Activated CD4-positive, alpha-beta memory T cell treated with anti-CD3 and anti-CD28 coated beads, Interleukin-2, amount 10 ng/mL, durations not matched to agents 7 days and 5 days (primary cell): Measurements from ENCODE around the gene UPK3A. TPM values are rescaled to one million over a fixed set of nuclear protein-coding genes. Genes with fewer than 3 reads are reported as not detected.
A peak's percentile ranks its signal among the peaks of the same experiment; 100 is the strongest.
"Not testable (repeated sequence)": the region's sequence is repeated elsewhere in the genome, so short reads cannot be mapped to it uniquely, and the experiment has no call there.

Experiments used
- CTCF ChIA-PET: fragments of 350-600 bp; sonication (Branson Sonifier 250); formaldehyde crosslinking; loops from one replicate; lab custom pipeline; 2021; ENCODE audit warnings: antibody characterized with exemption, inconsistent platforms; lab: Charles Lee
- POLR2A ChIA-PET: fragments of 350-600 bp; sonication (Branson Sonifier 250); formaldehyde crosslinking; loops from one replicate; lab custom pipeline; 2021; ENCODE audit warnings: antibody characterized with exemption; lab: Charles Lee
- DNase-seq: peaks from one replicate; pipeline ENCODE4 v3.0.0-alpha.2; 2020
- H3K27ac Mint-ChIP-seq: one replicate; pipeline ENCODE4 v1.8.0; 2021; ENCODE audit warnings: mild to moderate bottlenecking, mixed read lengths
- H3K27me3 Mint-ChIP-seq: one replicate; pipeline ENCODE4 v1.8.0; 2021; ENCODE audit warnings: mixed read lengths
- H3K36me3 Mint-ChIP-seq: one replicate; pipeline ENCODE4 v1.8.0; 2021; ENCODE audit warnings: low read depth, mixed read lengths
- H3K4me1 Mint-ChIP-seq: one replicate; pipeline ENCODE4 v1.8.0; 2021; ENCODE audit warnings: mixed read lengths
- H3K4me3 Mint-ChIP-seq: one replicate; pipeline ENCODE4 v1.8.0; 2021; ENCODE audit warnings: mild to moderate bottlenecking, mixed read lengths
- H3K9me3 Mint-ChIP-seq: one replicate; pipeline ENCODE4 v1.8.0; 2021; ENCODE audit warnings: mixed read lengths
- total RNA-seq, 2 experiments: library from RNA; stranded (reverse); gene quantifications; one replicate each; pipeline ENCODE4 v1.2.3, GENCODE V29; 2021

Gene UPK3A
- total RNA-seq, 2 experiments from 2014 or later, result not detected

DNA sequence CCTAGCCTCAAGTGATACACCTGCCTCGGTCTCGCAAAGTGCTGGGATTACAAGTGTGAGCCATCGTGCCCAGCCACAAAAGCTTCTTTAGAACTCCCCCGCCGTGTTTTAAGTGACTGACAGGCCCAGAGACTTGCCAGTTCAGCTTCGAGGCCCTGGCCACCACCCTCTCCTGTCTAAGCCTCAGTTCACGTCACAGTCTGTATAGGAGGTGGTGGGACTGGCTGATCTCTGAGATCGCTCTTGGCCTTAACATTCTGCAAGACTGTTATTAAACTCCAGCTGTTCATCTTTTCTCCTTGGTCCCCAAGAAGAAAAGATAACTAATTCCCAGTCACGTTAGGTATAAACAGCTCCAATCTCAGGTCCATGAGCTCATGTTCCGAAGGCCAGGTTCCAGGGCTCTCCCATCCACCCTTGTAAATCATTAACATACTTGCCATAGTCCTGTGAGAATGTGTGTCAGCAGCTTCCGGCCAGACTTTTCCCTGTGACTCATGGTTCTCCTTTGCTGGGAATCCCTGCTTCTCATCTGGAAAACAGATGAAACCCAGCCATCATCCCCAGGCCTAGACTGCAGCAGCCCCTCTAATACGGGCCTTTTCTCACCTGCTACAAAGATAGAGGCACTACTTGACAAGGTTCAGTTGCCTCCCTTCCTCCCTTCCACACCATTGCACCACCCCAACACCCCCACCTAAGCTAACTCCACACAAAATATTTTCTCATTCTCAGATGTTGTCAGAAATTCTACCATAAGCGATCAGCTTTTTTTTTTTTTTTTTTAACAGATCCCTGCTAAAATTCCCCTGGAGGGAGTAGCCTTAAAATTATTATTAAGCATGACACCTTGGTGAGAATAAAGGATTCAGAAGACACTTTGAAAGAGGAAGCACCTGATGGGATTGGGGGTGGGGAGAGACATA lies 38.4 kb upstream of the UPK3A start:
- CTCF ChIA-PET, result interaction anchor here (0.6 to 0.8 kb wide), 2 partner anchors 35 to 191 kb away, joined by 3 read pairs; no protein-coding TSS in a partner anchor
- Mint-ChIP-seq H3K27ac (peak overlapping the region; percentile 88), H3K4me3 (no peak overlapping the region), H3K27me3 (no peaks in the 10 kb centered on the region), H3K36me3 (no peaks in the 10 kb centered on the region), H3K9me3 (no peaks in the 10 kb centered on the region), H3K4me1 (peaks cover 51% of the 10 kb centered on the region)
- POLR2A ChIA-PET, result interaction anchor here (0.7 to 1.3 kb wide), 2 partner anchors 20 to 60 kb away, joined by 3 to 5 read pairs; no protein-coding TSS in a partner anchor
- DNase-seq, result no peak

DNA sequence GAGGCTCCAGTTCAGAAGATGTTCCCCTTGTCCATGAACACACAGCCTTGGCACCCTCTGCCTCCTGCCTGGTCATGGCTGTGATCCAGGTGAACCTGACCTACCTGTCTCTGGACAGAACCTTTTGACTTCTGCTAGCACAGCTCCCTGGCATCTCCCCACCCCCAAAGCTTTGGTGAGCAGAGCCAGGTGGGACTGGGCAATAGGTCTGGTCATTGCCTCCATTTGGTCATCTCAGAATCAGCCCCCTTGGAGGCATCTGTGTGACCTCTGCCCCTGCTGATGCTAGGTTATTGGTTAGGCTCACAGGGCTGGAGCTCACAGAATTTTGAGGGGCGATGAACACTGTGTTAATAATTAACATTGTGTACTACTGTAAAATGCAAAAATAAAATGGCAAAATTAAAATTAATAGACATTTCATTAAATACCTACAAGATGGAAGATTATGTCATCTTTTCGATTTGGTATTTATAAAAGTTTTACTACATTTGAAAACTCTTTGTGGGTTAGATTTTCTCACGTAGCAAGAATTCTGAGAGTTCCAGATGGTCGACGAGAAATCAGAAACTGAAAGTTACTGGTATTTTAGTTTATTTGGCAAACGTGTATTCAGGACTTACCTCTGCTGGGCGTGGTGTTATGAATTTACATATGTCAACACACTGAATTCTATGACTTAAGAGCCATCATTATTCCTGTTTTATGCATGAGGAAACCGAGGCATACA lies 35.8 kb upstream of the UPK3A start:
- ChIA-PET CTCF (interaction anchor here (0.7 kb wide), 2 partner anchors 242 to 436 kb away, joined by 3 to 5 read pairs; no protein-coding TSS in a partner anchor), POLR2A (interaction anchor here (0.9 kb wide), 1 partner anchor 85 kb away, joined by 3 read pairs; the partner anchor contains the start of gene NUP50)
- no peaks in the 10 kb centered on the region for H3K9me3 Mint-ChIP-seq
- H3K4me1 Mint-ChIP-seq, result peaks cover 53% of the 10 kb centered on the region
- H3K27ac Mint-ChIP-seq, result no peak overlapping the region
- DNase-seq, result no peak
- no peaks in the 10 kb centered on the region for H3K27me3 Mint-ChIP-seq
- H3K4me3 Mint-ChIP-seq, result no peak overlapping the region
- H3K36me3 Mint-ChIP-seq, result no peaks in the 10 kb centered on the region

DNA sequence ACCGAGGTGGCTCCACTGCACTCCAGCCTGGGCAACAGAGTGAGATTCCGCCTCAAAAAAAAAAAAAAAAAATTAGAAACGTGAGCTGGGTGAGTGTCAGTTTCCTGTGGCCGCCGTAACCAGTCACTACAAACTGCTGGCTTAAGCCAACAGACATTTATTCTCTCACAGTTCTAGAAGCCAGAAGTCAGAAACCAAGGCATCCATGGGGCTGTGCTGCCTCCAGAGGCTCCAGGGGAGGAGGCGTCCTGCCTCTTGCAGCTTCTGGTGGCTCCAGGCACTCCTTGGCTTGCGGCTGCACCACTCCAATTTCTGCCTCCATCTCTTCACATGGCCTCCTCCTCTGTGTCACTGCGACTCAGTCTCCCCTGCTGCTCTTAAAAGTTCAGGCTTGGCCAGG lies 32.9 kb upstream of the UPK3A start:
- Mint-ChIP-seq H3K36me3 (no peaks in the 10 kb centered on the region), H3K27me3 (no peaks in the 10 kb centered on the region), H3K9me3 (no peaks in the 10 kb centered on the region), H3K27ac (no peak overlapping the region), H3K4me3 (no peak overlapping the region), H3K4me1 (peaks cover 57% of the 10 kb centered on the region)
- ChIA-PET POLR2A (no interaction called here), CTCF (no interaction called here)
- no peak for DNase-seq

DNA sequence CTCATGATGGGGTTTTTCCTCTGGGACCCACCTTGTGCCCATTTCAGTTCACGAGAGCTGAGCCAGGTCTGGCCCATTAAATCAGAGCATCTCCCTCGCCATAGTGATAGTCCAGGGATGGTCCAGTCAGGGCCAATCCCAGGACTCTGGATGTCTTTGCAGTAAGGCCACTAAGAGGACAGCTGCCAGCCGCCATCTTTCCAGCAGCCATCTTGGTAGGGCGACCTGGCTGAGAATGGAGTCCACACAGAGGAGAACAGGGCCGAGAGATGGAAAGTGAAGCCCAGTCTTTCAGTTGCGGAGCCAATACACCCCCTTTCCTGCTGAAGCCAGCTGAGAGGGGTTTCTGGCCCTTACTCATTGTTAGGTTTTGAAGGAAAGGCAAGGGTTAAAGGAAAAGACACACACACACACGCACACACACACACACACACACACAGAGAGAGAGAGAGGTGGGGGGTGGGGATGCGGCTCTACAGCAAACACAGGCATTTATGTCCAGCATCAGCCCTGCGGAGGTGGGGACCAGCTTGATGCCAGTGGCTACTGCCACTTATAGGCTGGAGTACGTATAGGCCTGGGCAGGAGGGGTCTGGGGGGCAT lies 31.6 kb upstream of the UPK3A start:
- DNase-seq, result no peak
- Mint-ChIP-seq H3K36me3 (no peaks in the 10 kb centered on the region), H3K27ac (peak overlapping the region; percentile 48), H3K27me3 (no peaks in the 10 kb centered on the region), H3K4me1 (peaks cover 45% of the 10 kb centered on the region), H3K4me3 (no peak overlapping the region), H3K9me3 (peaks cover 2% of the 10 kb centered on the region)
- POLR2A ChIA-PET, result no interaction called here
- CTCF ChIA-PET, result interaction anchor here (1.1 kb wide), 1 partner anchor 93 kb away, joined by 3 read pairs; no protein-coding TSS in a partner anchor

DNA sequence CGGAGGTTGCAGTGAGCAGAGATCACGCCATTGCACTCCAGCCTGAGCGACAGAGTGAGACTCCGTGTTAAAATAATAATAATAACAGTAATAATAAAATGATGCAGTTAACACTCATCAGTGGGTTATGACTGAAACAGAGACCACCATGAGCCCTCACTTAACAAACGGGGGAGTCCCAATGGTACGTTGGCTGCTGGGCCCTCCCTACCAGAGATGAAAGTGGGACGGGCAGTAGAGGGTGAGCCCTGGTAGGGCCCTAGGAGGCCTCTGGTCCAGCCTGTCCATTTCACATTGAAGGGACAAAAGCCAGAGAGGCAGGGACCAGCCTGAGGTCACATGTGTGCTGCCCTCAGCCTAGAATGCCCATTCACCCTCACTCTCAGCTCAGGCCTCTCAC lies 30.4 kb upstream of the UPK3A start:
- Mint-ChIP-seq H3K4me1 (peaks cover 34% of the 10 kb centered on the region), H3K27me3 (no peaks in the 10 kb centered on the region), H3K27ac (peak overlapping the region; percentile 92), H3K9me3 (peaks cover 3% of the 10 kb centered on the region), H3K36me3 (no peaks in the 10 kb centered on the region), H3K4me3 (no peak overlapping the region)
- POLR2A ChIA-PET, result no interaction called here
- no peak for DNase-seq
- CTCF ChIA-PET, result no interaction called here

DNA sequence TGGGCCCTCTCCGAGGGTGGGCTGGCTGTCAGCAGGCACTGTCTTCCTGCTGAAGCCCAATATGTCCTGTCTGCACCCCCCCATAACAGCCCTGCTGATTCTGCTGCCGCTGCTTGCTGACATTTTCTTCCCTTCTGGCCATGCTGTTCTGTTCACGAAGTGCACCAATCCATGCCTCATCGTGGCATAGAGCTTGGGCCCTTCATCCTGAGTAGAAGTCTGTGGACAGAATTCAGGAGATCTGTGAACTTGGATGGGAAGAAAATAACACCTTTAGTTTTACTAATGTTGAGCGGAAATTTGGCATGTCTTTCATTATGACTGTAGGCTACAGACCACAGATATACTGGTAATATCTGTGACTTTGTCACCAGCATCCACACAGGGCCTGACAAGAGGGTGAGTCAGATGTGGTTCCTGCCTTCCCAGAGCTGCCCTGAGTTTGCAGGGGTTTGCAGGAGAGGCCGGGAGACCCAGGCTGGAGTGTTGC lies 29.9 kb upstream of the UPK3A start:
- POLR2A ChIA-PET, result no interaction called here
- peak; percentile 61 for DNase-seq
- peaks cover 3% of the 10 kb centered on the region for H3K9me3 Mint-ChIP-seq
- H3K4me3 Mint-ChIP-seq, result peak overlapping the region; percentile 28
- CTCF ChIA-PET, result no interaction called here
- H3K36me3 Mint-ChIP-seq, result no peaks in the 10 kb centered on the region
- peaks cover 31% of the 10 kb centered on the region for H3K4me1 Mint-ChIP-seq
- H3K27me3 Mint-ChIP-seq, result no peaks in the 10 kb centered on the region
- H3K27ac Mint-ChIP-seq, result peak overlapping the region; percentile 92

DNA sequence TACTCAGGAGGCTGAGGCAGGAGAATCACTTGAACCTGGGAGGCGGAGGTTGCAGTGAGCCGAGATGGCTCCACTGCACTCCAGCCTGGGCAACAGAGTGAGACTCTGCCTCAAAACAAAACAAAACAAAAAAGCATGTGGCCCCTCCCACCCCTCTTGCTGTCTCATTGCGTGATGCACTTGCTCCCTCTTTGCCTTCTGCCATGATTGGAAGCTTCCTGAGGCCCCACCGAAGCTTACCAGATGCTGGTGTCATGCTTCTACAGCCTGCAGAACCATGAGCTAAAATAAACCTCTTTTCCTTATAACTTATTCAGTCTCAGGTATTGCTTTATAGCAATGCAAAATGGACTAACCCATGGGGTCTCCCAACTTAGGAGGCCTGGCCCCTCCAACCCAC lies 26.8 kb upstream of the UPK3A start:
- H3K27ac Mint-ChIP-seq, H3K36me3 Mint-ChIP-seq, POLR2A ChIA-PET, DNase-seq, H3K4me3 Mint-ChIP-seq, CTCF ChIA-PET, H3K9me3 Mint-ChIP-seq, H3K27me3 Mint-ChIP-seq: not testable (repeated sequence)
- peaks cover 28% of the 10 kb centered on the region for H3K4me1 Mint-ChIP-seq

DNA sequence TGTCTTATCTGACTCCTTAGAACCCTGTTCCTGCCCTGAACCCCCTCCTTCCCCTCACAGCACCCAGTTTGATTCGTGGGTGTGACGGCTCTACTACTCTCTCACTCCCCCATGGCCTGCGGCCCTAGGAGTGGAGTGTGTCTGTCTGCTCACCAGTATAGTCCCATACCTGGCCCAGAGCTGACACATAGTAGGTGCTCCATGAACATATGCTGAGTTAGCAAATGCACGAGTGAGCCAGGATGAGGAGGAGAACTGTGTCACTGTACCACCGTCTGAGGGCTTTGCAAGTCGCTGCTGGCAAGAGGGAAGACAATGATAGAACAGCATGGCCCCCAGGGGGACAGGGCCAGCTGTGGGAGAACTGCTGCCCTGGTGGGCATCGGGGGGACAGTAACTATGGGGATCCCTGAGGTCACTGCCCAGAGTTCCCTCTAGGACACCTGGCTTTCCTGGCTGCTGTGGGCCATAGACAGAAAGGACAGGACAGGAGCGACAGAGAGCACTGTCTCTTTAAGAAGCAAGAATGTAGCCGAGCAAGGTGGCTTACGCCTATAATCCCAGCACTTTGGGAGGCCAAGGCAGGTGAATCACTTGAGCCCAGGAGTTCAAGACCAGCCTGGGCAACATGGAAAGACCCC lies 24.9 kb upstream of the UPK3A start:
- H3K27ac Mint-ChIP-seq, result no peak overlapping the region

DNA sequence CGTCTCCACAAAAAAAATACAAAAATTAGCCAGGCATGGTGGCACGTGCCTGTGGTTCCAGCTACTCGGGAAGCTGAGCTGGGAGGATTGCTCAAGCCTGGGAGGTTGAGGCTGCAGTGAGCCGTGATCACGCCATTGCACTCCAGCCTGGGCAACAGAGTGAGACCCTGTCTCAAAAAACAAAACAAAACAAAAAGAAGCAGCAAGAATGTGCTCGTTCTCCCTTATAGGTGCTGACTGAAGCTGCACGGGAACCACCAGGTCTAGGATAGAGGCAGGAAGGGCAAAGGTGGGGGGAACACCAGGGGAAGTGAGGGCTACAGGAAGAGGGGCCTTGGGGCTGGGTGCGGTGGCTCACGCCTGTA lies 24.4 kb upstream of the UPK3A start:
- CTCF ChIA-PET, H3K4me3 Mint-ChIP-seq, H3K27ac Mint-ChIP-seq, H3K36me3 Mint-ChIP-seq, H3K9me3 Mint-ChIP-seq, DNase-seq: not testable (repeated sequence)
- POLR2A ChIA-PET, result interaction anchor here (0.8 kb wide), 1 partner anchor 97 kb away, joined by 4 read pairs; no protein-coding TSS in a partner anchor
- H3K27me3 Mint-ChIP-seq, result peaks cover 16% of the 10 kb centered on the region
- H3K4me1 Mint-ChIP-seq, result peaks cover 10% of the 10 kb centered on the region

More for the DNA sequence above, 24.9 kb upstream of the UPK3A start:
- POLR2A ChIA-PET, result interaction anchor here (0.8 kb wide), 1 partner anchor 97 kb away, joined by 4 read pairs; no protein-coding TSS in a partner anchor
- Mint-ChIP-seq H3K36me3 (no peaks in the 10 kb centered on the region), H3K27me3 (peaks cover 16% of the 10 kb centered on the region), H3K9me3 (peaks cover 3% of the 10 kb centered on the region), H3K4me3 (no peak overlapping the region), H3K4me1 (peaks cover 15% of the 10 kb centered on the region)
- CTCF ChIA-PET, result no interaction called here
- no peak for DNase-seq

DNA sequence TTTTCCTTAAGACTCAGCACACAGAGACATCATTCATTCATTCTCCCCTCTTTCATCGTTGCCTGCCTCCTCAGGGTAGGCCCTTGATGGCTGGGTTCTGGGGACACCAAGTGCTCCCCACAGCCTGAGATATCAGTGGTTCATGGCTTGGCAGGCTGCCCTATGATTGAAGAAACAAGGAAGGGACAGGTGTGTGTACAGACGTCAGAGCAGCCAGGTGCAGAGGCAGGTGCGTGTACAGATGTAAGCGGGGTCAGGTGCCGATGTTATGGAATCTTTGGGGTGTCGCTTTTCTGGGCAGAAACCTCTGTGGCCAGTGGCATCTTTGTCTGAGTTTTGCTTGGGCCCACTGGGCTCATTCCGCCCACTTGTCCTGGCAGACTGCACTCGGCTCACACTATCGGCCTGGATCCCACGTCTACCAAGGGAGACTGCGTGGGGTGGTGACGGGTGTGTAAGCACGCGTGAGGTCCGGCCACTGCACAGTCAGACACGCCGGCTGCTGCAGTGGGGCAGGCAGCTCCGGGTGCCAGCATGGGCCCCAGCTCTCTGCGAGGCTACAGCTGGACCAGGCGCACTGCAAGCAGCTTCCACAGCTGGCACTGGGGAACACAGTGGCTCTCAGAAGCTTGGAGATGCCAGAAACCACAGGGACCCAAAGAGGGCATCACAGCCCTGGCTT lies 23.2 kb upstream of the UPK3A start:
- Mint-ChIP-seq H3K4me3 (no peak overlapping the region), H3K27me3 (peaks cover 17% of the 10 kb centered on the region), H3K9me3 (peaks cover 3% of the 10 kb centered on the region), H3K4me1 (peaks cover 2% of the 10 kb centered on the region), H3K36me3 (no peaks in the 10 kb centered on the region), H3K27ac (no peak overlapping the region)
- no peak for DNase-seq
- ChIA-PET CTCF (no interaction called here), POLR2A (no interaction called here)

DNA sequence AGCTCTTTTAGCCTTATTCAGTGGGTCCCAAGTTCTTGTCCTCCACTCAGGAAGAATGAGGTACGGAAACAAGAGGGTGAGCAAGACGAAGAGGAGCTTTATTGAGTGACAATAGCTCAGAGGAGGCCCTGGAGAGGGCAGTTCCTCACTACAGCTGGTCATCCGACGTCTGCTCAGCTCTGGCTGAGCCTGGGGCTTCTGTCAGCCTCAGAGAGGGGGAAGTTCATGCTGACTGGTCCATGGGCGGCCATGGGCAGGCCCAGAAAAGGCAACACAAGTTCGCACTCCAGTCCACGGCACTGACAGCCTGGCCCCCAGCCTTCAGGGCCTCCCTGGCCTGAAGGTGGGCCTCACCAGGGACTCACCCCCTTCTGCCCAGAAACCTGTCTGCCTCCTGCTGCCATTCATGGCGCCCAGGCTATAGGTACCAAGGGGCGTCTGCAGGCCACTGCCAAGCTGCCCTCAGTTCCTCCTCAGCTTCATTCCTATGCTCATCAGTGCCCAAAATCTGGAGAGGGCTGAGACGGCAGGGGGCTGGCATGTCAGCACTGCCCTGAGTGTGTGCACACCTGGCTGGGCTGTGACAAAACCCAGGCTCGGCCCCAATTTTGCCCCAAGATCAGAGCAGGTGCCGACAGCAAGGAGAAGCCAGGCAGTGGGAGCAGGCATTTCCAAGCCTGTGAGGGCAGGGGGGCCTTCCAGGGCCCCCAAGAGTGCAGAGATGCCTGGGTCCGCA lies 22.4 kb upstream of the UPK3A start:
- peaks cover 22% of the 10 kb centered on the region for H3K27me3 Mint-ChIP-seq
- POLR2A ChIA-PET, result no interaction called here
- no peak overlapping the region for H3K4me3 Mint-ChIP-seq
- H3K36me3 Mint-ChIP-seq, result no peaks in the 10 kb centered on the region
- H3K9me3 Mint-ChIP-seq, result peaks cover 3% of the 10 kb centered on the region
- peaks cover 2% of the 10 kb centered on the region for H3K4me1 Mint-ChIP-seq
- no peak for DNase-seq
- H3K27ac Mint-ChIP-seq, result no peak overlapping the region
- CTCF ChIA-PET, result interaction anchor here (0.9 kb wide), 1 partner anchor 175 kb away, joined by 3 read pairs; no protein-coding TSS in a partner anchor
